T-helper 1 cell (primary cell): ENCODE measurements around the gene XDH.
A peak's percentile ranks its signal among the peaks of the same experiment; 100 is the strongest.

Experiments used
- DNase-seq, 5 donors: peaks; one replicate each; pipeline ENCODE4 v3.0.0-alpha.2; 2012 to 2020

The XDH gene

DNA sequence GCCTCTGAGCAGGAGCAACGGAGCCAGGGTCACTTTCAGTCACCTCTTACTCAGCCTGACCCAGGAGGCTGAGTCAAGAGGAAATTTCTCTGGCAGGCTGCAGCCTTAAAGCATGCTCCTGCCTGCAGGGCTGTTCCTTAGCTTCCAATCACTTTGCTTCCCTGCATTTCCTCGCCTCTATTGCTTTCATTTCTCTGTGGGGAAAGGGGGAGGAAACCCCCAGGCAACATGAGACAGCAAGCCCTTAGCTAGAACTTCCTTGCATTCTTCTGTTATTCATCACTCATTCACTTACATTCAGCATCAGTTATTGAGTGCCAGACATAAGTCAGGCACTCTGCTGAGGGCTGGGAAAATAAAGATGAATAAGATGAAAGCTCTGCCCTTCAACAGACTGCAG lies 13.0 kb downstream of the XDH start:
- DNase-seq = no peak

DNA sequence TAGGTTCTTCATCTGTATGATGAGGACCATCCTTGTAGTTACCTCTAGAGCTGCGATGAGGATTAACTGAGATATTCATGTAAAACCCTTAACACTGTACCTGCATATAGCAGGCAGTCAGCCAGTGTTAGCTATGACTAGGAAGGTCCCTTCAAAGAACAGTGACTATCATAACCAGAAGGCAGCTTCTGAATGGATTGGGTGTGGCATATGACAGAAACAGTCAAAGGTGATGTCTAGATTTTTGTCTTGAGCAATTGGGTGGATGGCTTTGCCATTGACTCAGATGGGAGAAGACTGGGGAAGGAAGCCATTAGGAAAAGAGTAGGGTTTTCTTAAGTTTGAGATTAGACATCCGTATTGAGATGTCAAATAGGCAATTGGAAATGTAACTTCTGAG lies 15.7 kb downstream of the XDH start:
- peak in 1 of 5 donors; percentile 14 for DNase-seq

DNA sequence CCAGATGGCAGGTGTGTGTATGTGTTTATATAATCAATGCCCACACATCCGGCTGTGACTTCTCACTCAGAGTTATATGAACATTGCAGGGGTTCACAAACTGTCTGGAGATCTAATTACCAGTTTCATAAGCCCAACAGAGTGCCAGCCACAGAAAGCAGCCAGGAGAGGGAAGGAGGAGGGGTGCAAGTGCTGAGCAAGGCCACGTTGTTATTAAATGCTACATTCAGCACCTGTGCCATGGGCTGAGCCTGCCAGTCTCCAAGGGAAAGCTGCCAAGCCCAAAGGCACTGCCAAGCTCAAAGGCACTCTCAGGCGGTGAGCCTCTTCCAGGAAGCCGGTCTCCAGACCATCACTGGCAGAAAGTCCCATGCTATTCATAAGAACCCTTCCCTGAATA lies 17.4 kb downstream of the XDH start:
- peak in 1 of 5 donors; percentile 14 for DNase-seq

DNA sequence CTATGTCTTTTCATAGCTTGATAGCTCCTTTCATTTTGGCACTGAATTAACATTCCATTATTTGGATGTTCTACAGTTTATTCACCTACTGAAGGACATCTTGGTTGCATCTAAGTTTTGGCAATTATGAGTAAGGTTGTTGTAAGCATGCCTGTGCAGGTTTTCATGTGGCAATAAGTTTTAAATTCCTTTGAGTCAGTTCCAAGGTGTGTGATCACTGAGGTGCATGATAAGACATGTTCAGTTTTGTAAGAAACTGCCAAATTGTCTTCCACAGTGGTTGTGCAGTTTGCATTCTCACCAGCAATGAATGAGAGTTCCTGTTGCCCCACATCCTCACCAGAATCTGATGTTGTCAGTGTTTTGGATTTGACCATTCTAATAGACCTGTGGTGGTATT lies 24.2 kb downstream of the XDH start:
- no peak for DNase-seq

DNA sequence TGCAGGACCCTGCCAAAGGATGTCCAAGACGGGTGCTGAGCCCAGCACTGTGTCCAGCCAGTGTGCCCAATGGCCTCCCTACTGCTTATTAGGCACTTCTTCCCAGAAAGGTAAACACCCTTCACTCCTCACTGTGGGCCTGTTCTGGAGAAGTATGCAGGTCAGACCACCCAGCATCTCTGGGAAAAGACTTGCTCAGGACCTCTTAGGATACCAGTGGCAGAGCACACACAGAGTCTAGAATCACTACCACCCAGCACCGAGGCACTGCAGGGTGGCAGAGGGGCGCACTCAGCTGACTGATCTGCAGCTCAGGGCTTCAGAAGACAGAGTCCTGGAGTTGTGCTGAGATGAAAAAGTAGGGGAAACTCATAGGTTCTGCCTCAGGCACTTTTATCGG lies 25.8 kb downstream of the XDH start:
- DNase-seq = no peak

DNA sequence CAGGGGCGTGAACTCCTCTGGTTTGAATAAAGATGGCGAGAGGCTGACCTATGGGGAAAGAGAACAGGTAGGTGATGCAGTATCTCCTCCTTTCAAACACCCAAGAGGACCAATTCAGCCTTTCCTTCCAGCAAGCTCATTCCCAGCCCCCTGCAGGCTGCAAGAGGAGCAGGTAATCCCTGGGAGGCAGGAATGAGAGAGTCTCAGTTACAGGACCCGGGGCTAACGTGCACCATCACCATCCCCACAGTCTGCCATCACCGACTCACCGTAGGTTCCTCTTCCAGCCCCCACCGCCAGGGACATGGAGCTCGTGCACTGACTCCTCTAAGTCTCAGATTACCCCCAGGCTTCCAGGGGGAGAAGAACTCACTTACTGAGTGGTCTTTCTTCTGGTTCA lies 26.7 kb downstream of the XDH start:
- DNase-seq = no peak

DNA sequence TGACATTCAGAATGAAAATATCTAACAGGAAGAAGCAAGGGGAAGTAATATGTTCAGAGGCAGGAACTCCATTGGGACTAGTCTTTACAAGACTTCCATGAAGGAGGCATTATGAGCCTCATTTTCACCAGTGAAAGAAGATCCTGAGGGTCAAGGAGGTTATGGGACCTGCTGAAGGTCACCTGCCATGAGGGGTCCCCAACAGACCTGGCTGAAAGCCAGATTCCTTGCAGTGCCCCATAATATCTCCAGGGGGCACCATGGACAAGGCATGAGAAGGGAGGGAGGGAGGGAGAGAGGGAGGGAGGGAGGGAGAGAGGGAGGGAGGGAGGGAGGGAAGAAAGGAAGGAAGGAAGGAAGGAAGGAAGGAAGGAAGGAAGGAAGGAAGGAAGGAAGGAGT lies 27.9 kb downstream of the XDH start:
- no peak for DNase-seq

DNA sequence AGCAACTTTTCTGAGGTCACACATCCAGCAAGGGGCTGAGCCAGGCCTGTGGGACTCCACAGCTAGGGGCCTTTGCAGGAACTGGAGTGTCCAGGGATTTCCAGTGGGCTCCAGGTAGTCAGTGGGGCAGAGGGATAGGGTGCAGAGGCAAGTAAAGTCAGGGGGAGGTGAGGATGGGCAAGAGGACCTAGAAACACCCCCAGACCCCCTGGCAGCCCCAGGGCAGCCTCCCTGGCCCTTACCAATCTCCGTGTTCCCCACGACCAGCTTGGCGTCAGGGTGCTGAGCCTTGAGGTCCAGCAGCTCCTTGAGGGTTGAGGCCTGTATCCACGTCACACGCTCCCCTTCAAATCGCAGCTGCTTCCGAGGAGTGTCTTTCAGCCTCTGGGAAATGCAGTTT lies 28.4 kb downstream of the XDH start:
- DNase-seq = no peak

DNA sequence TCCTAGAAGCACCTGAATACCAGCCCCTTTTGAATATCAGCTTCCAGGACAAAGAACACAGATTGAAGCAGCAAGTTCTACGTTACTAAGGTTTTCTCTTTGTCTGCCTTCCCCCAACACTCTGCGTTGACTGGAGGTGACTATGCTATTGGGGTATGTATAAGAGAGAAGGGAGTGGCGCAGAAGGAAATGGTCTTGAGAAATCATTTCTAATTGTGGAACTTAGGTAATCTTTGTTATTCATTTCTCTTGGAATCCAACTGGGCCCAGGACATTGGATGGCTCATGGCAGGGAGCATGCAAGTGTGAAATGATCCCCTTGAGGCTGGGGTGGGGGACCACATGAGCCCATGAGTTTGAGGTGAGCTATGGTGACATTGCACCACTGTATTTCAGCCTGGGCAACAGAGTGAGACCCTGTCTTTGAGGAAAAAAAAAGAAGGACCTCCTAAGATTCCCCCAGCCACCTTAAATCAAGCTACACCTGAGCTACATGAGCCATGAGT lies 29.7 kb downstream of the XDH start:
- no peak for DNase-seq

DNA sequence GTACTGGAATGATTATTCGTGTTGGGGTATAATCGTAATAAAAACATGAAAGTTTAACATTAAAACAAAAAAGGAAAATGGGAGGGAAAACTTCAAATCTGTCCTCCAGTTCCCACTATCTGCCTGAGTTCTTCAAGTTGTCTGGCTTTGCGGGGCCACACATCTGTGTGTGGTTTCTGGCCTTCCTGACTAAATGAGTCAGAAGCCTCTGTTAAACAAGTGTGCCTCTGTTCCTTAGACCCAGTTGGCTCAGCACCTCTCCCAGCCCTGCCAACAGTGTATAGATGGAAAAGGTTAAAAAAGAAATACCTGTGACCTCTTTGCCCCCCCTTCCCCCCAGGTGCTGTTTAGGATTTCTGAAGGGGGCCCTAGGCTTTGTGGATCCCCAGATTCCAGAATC lies 30.2 kb downstream of the XDH start:
- DNase-seq = peak in 1 of 5 donors; percentile 58

DNA sequence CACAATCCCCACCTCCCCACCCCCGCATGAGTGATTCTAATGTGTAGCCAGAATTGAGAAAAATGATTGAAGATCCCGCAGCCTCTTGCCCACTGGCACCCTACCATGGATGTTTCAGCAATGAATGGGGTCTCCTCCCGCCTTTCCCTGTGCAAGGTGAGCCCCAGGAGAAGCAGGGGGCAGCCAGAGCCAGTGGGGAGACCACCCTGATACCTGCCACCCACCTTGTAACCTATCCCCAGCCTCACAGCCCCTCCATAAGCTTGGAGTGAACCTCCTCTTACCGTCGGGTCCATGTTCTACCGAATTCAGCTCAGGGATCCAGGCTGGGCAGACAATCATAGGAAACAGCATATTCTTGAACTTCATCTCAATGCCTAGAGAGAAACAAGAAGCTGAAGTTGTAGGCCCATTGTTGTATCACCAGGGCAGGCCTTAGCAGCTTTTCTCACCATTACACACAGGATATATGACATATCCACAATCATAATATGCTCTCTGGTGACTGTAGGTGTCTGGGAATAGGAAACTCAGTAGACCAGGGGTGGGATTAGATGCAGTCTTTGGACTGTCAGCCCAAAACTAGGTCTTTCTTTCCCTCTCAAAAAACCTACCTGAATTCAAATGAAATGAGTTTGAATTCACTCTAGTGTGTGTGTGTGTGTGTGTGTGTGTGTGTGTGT lies 30.9 kb downstream of the XDH start:
- no peak for DNase-seq

DNA sequence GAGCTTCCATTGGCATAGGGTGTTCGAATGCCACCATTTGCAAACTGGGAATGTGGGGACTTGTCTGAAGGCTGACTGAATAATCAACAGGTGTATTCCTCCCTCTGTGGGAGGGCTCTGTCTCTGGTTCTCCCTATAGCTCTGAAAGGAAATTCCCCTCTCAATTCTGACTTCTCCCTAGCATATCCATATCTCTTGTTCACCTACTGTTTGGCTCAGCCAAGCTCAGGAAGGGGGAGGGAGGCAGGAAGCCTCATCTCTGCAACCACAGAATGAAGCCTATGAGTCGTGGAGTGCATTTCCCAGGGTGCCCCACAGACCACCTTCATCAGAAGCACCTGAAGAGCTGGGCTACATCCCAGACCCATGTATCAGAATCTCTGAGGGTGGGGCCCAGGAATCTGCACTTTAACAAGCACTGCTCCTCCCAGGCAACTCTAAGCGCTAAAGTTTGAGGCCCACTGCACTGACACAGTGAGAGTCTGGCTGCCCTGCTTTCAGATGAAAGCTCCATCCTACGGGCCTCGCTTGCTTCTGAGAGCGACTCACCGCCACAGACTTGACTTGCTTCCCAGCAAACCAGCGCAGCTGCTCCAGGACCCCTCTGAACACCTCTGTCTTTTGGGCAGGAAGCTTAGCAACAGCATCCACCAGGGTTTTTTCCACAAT lies 32.0 kb downstream of the XDH start:
- peak in 1 of 5 donors; percentile 26 for DNase-seq

DNA sequence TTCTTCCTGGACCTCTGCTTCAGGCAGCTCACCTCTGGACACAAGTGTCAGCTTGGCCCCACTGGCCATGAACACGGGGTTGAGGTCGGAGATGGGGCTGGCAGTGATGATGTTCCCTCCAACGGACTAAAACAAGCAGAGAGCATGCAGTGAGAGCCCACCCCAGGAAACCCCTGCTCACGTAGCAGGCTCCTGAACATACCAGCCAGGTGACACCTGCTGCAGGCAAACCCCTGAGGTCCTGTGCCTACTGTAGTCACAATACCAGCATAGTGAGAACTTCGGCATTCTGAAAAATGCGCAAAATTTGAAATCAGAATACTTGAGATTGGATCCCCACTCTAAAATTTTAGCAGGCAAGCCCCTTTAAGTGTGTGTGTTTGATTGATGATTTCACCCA lies 32.9 kb downstream of the XDH start:
- DNase-seq = no peak

DNA sequence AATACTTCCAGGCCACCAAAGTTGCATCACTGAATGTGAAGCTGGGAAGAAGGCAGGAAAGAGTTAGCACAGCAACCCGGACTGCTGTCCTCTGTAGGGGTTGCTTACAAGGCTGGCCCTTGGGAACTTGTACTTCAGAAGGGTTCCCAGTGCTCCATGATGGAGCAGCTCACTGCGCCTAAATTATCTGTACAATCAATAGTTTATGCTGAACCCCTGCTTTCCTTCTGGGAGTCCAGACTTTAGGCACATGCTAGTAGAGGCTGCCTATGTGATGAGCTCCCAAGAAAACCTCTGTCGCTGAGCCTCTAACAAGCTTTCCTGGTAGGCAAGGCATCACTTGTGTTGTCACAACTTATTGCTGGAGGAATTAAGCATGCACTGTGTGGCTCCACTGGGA lies 34.3 kb downstream of the XDH start:
- no peak for DNase-seq

DNA sequence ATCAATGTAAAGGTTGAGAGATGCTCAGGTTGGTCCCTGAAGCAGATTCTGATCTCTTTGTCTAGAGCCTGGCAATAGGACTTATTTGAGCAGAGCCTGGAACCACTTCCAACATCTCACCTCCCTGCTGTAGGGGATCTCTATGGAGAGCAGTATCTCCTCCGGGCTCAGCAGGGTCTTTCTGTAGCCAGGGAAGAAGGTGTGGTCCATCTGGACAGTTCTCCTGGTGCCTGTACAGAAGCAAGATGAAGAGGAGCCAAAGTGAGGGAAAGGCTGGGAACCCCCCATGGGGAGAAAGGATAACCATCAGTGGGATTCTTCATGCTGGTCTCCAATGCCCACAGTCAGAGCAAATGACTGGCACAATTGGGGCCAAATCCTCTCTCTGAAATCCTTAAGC lies 34.8 kb downstream of the XDH start:
- no peak for DNase-seq

DNA sequence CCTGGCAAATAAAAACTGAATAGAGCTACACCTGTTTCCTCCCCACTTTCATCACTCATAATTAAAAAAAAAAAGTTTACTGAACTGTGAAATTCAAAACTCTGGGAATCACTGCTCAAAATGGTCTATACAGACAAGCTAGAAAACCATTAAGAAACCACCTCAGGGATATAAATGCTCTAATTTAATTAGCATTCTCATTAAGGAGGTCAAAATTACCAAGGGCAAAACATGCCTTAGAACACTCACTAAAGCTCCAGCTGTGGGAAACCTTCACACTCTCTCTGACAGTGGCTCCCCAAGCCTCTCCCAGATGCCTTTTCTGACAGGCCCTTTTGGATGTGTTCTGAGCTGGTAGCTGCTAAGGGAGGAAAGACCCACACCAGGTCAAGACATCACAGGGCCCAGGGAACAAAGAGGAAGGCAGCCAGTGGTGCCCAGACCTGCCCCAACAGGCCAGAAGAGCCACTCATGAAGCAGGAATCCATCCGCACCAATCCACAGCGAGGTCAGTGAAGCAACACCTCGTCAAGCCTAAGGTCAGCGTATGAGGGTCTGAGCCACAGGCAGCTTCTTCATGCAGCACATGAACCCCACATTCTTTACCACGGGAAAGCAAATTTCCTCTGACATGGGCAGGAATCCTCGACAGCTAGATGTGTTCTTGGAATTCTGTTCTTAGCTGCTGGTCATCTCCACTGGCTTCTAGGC lies 35.6 kb downstream of the XDH start:
- no peak for DNase-seq

DNA sequence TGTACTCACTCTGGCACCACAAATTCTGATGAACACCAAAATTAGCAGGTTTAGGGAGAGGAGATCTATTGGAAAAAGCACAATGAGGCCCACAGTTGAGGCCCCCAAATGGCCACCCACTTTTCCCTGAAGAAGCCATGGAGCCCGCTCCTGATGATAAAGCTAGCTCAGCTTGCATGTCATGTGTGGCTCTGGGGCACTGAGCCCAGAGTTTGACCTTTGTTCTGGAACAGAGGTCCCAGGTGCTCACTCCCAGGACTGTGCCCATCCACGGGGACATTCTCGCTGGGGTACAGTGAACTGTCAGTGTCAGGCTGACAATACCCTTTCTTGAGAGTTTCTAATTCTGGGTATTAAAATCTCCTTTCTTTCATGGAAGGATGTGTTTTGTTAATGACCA lies 36.2 kb downstream of the XDH start:
- no peak for DNase-seq

DNA sequence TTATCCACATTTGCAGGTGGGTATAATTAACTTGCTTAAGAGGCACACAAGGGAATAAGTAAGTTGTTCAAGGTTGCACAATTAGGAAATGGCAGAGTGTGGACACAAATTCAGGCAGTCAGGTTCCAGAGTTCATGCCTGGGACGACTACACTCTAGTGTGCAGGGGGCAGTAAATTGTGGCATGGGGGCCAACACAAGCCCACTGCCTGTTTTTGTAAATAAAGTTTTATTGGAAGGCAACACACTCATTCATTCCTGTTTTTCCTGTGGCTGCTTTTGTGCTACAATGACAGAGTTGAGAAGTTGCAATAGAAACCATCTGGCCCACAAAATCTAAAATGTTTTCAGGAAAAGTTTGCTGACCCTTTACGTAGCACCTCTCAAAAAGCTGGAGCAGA lies 41.4 kb downstream of the XDH start:
- DNase-seq = no peak

DNA sequence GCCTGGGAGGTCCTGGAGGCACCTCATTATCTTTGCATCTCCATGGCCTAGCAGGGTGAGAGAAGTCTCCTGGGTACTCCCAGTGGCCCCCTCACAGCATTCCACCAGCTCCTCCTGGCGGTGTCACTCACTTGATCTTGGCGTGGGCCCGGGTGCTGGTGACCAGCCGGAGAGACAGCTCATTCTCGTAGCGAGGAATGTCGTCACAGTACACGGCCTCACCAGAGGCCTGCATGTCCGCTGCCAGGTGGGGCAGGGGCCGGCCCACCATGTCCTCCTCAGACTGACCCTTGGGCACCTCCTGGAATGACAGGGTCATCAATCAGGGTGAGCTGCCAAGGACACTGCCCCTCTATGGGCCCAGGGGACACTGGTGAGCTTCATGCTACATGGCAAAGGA lies 42.4 kb downstream of the XDH start:
- DNase-seq = no peak

DNA sequence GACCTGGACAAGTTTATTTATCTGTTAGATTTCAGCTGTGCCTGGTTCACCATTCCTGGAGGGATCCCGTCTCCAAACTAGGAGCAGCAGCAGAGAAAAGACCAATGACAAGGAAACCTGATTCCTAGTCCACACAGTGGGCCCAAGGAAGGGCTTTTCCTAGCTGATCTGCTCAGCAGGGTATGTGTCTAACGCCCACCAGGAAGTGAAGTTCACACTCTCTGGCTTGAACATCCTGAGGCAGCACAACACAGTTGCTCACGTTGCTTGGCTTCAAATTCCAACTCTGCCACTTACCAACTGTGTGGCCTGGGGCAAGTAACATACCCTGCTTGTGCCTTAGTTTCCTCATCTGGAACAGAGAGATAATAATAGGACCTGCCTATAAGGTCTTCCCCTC lies 42.9 kb downstream of the XDH start:
- no peak for DNase-seq

DNA sequence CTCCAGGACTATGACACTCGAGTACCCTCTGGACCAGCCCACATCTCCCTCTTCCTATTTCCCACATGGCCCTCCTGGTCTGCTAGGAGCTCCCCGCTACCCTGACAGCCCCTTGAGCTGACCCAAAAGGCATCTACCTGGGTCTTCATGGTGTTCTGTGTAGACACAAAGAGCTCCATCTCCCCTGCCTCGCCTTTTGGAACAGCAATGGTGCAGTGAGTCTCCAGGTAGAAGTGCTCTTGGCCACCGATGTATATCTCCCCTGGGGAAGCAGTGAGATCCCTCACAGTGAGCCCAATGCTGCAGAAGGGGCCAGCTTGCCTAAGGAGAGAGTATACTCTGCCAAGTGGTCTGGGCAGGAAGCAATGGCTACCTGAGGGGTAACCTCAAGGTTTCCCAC lies 47.8 kb downstream of the XDH start:
- no peak for DNase-seq

DNA sequence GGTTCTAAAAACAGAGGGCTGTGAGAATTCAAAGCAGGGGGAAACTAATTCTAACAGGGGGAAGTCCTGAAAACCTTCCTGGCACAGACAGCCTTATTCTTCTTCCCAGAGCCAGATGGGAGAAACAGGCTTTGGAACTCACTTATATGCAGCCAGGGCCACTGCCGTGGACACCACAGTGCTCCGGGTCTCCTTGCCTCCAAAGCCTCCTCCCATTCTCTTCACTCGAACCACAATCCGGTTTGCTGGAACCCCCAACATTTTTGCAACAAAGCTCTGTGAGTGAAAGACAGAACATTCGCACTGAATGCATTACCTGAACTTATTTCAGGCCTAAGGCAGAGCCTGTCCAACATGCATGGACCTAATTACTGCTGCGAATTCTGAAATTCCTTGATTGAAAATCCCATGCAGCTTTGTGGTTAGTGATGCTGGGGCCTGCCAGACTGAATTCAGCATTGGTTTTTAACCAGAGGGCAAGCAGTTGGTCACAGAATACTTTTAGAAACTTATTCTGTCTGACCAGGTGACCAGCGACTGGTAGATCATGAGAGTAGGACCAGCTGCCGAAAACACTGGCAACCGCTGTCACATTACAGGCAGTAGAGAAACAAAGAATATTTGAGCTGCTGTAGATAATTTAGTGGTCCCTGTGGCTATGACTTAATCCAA lies 48.6 kb downstream of the XDH start:
- no peak for DNase-seq

DNA sequence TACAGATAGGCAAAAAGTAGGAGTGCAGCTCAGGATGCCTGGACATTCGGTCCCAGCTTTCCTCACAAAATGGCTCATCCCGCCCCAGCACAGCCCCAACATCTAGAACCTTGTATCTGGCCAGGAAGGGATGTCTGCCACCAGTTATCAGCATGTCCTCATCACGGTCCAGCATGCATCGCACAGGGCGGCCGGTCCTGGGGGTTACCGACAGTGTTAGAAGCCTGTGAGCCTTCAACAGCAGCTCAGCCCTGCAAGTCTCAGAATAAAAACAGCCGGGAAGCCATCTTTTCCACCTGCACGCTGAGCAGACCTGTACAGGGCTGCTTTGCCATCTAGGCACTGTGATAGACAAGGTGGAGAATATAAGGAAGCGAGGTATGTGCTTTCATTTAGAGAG lies 49.2 kb downstream of the XDH start:
- DNase-seq = no peak
